CD4-positive, alpha-beta T cell treated with Interferon alpha-2 for 1 hour (primary cell): Measurements from ENCODE around the gene PTPRN2.
A peak's percentile ranks its signal among the peaks of the same experiment; 100 is the strongest.
"Not testable (repeated sequence)": the region's sequence is repeated elsewhere in the genome, so short reads cannot be mapped to it uniquely, and the experiment has no call there.

Source experiments
- DNase-seq, 2 donors: peaks; one replicate each; pipeline ENCODE4 v3.0.0-alpha.2; 2020 to 2022

PTPRN2 gene

GRCh38 chr7:157704365-157704764 is 883.3 kb downstream of the PTPRN2 start:
- no peak for DNase-seq

GRCh38 chr7:157703534-157704195 is 884.0 kb downstream of the PTPRN2 start:
- no peak for DNase-seq

GRCh38 chr7:157703131-157703530 is 884.5 kb downstream of the PTPRN2 start:
- DNase-seq = no peak

- no peak for DNase-seq
Observed at GRCh38 chr7:157702311-157703023, 885.2 kb downstream of the PTPRN2 start.

GRCh38 chr7:157701395-157702180 is 886.0 kb downstream of the PTPRN2 start:
- not testable (repeated sequence) for DNase-seq

DNA sequence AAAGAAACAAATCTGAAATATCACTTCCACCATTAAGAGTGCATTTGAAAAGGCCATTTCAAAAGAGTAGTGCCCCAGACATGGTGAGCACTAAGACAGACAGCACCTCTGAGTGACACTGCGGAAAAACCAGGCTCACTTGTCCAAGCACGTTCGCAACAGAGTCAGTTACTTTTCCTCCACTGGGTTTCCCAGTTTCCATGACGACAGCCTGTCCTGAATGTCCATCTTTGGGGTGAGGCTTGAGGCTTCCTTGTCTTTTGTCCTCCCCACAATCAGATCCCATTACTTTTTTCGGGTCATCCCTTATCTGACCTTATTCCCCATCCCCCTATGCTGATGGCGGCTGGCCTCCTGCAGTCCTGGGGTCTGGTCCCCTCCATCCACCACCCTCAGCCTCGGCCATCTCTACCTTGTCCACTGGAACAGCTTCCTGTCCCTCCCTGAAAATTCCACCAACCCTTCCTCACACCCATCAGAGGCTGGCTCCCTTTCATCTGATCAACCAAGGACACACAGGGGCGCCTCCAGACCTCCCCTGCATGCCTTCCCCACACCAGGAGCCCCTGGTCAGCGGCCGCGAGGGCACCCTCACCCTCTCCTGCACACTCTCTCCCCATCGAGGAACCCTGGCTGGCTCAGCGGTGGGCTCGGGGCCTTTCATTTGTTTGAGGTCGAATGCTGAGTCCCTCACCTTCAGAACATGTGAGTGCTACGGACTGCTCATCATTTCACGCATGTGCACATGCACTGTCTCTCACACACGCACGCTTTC is 887.2 kb downstream of the PTPRN2 start:
- DNase-seq = no peak

- DNase-seq = no peak
Observed at GRCh38 chr7:157699357-157700013, 888.1 kb downstream of the PTPRN2 start.

DNA sequence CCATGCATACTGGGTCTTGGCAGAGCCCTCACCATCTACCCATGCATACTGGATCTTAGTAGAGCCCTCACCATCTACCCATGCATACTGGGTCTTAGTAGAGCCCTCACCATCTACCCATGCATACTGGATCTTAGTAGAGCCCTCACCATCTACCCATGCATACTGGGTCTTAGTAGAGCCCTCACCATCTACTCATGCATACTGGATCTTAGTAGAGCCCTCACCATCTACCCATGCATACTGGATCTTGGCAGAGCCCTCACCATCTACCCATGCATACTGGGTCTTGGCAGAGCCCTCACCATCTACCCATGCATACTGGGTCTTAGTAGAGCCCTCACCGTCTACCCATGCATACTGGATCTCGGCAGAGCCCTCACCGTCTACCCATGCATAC is 890.3 kb downstream of the PTPRN2 start:
- DNase-seq = not testable (repeated sequence)

DNA sequence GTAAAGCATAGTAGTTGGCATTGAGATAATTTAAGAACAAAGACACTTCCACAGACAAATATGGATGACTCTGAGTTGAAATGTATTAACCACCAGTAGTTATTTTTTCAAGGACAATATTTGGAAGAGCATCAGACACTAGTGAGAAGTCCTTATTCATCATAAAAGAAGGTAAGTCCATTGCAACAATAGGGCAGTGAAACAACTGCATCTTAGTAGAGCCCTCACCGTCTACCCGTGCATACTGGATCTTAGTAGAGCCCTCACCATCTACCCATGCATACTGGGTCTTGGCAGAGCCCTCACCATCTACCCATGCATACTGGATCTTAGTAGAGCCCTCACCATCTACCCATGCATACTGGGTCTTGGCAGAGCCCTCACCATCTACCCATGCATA is 892.0 kb downstream of the PTPRN2 start:
- not testable (repeated sequence) for DNase-seq

GRCh38 chr7:157694376-157694665 is 893.3 kb downstream of the PTPRN2 start:
- no peak for DNase-seq

GRCh38 chr7:157693521-157694375 is 893.9 kb downstream of the PTPRN2 start:
- DNase-seq = no peak

GRCh38 chr7:157693071-157693520 is 894.5 kb downstream of the PTPRN2 start:
- DNase-seq = no peak

DNA sequence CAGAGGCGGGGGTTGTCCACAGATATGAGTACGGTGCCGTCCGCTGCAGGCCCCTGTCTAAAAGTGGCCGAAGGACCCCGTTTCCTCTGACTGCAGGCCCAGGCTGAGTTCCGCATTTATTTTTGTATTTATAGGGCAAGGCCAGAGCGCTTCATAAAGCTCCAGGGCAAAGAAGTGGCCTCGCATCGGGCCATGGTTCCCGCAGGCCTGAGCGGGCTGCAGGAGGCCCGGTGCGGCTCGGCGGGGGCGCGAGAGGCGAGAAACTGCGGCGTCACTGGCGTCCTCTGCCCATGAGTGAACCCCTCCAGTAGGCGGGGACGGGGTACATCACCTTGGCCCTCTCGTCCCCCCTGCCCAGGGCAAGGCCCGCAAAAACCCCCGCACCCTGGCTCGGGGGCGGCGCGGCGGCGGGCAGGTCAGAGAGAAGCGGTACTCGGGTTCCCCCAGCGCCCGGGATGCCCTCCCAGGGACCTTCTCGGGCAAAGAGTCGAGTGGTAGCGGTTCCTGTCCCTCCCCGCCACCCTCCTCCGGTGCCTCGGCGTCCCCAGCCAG is 895.1 kb downstream of the PTPRN2 start:
- no peak for DNase-seq

DNA sequence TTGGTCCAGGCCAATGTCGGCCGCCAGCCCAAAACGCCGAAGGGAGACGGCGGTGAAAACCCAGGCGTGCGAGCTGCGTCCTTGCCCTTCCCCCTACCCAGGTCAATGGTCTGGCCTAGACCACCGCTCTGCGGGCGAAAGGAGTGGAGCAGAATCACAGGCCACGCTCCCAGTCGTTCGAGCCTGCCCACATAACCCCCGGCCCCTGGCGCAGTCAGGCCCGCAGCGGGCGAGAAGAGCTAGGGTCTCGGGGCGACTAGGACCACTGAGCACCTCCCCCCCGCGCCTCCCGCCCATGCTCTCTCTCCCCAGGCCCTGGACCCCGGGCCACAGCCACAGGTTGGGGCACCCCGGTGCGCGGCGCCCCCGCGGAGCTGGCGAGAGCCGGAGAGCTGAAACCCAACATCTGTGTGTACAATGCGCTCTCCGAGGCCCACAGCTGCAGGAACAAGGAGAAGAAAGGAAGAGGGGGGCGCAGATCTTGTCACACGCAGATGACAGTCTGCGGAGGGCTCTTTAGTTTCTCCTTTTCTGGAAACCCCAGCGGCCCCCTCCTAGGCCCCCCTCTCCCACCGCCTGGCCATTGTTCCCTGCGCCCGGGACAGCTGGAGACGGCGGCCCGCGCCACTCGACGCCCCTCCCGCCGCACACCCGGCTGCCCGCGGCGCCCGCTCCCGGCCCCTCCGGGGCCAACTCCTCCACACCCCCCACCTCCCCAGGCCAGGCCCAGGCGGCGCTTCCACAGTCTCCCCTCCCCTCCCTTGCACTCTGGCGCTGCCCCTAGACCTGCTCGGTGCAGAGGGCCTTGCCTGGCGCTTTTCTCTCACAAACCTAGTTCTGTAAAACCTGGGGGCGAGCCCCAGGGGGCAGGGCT is 895.8 kb downstream of the PTPRN2 start:
- DNase-seq = no peak

GRCh38 chr7:157690833-157691585 is 896.6 kb downstream of the PTPRN2 start:
- peak in 1 of 2 donors; percentile 6 for DNase-seq

DNA sequence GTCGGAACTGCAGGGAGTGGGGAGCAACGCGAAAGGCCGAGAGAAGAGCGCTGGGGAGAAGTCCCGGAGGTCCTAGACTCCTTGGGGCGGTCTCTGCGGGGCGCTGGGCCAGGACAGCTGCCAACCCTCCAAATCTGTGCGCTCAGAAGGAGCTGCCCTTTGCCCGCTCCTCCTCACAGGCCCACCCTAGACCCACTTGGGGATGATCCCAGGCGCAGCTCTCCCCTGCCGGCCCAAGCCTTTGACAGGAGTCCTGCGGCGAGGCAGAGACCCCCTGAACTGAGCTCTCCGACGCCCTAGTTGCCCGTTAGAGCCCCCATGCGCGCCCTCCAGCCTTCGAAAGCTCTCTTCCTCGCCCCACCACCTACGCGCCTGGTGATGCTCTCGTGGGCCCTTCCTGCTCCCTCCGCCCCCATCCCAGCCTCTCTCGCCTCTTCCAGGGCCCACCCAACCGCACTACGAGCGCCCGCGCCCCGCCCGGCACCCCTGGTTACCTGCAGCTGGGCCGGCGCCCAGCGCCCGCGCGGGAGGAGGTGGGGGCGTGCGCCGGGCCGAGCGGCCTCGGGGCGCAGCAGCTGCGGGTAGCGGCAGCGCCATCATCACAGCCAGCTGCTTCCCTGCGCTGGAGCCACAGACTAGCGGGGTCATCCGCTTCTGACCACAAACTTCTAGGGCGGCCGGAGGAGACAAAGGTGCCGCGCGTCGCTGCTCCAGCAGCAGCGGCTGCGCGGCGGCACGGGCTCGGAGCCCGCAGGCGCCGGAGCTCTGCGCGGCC is 897.4 kb downstream of the PTPRN2 start:
- DNase-seq = no peak

DNA sequence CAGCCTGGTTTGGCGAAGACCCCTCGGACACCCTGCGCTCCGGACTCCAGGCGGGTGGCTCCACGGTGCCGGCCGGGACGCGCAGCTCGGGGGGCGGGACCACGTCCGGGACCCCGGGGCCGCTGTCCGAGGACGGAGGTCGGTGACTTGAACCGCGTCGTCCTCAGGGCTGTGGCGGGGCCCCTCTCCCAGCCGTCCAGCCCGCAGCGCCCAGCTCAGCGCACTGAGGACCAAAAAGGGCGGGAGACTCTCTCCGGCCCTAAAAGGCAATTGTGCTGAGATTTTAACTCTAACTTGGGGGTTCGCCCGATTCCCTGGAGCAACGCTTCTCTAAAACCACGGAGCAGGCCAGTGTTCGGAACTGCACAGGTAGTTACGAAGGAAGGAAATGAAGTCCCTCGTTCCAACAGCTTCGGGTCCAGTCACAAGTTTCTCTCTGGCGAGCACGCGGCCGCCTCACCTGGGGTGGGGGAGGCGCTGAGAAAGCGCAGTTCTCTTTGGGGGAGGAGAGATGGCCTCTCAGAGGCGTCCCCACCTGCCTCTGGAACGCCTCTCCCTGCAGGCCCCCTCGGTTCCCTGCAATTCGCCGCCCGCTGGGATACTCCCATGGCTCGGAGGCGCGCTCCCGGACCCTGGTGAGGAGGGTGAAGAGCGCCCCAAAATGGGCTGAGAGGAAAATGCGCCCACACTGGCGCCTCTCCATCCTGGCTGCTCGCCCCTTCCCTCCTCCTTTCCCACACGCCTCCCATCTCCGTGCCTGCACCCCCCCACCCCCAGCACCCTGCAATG is 898.2 kb downstream of the PTPRN2 start:
- no peak for DNase-seq
